ENCODE data around the gene PRDM12.
"Not testable (repeated sequence)": the region's sequence is repeated elsewhere in the genome, so short reads cannot be mapped to it uniquely, and the experiment has no call there.

PRDM12 gene

DNA sequence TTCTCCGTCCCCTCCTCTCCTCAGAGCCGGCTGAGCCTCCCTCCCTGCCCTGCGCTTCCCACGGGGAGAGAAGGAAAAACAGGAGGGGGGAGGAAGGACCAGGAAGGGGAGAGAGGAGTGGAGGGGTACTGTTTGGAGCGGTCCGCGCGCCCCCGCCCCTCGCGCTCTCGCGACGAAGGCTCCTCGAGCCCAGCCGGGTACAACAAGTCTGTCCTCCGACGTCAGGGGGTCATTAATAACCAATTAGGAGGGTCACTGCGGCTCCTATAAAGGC, 480 bp upstream of the PRDM12 start:
- DNase-seq (ENCODE audit: low spot score) (no peak), FAIRE-seq (no peak)

- FAIRE-seq (no peak), DNase-seq (ENCODE audit: low spot score) (no peak)
Measured at GRCh38 chr9:130665029-130665430, 636 bp downstream of the PRDM12 start.

DNA sequence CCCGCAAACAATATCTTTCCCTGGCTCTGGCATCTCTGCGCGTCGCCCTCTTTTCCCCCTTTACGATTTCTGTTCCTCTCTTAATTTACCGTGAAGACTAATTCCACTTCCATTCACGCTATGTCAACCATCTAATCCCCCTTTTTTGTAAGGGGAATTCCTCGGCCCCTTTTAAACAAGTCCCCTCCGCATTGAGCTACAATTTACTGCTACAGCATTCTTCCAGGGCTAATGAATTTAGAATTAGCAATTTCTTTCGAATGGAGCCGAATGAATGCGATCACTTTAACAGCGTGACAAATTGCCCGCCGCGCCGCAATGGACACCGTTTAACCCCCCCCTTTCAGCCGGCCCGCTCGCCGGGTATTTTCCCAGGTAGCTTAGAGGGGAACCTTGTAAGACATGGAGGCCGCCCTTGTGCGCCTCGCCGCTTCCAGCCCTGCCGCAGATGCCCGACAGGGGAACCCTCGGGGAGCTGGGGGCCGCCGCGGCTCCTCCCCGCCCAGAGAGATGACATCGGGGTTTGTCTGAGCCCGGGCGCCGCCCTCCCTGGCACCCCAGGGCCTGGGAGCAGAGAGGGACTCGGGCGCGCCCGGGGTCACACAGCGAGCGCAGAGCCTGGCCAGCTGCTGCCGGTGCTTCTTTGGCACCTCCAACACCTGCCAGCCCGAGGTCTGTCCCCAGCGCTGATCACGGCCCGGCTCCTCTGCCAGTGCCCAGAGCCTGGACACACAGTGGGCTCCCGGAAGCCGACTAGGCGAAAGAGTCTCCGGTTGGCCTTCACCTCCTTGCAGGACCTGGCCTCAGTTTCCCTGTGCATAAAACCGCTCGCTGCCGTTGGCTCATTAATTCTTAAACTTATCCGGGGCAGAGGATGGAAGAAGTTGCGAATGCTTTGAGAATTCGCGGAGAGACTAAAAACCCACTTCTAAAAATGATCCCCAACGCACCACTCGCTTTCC, 1.3 kb downstream of the PRDM12 start:
- FAIRE-seq, result no peak
- no peak for DNase-seq (ENCODE audit: low spot score)

GRCh38 chr9:130666393-130667119, 2.2 kb downstream of the PRDM12 start:
- DNase-seq (ENCODE audit: low spot score) (no peak), FAIRE-seq (no peak)

- FAIRE-seq, result no peak
Measured at GRCh38 chr9:130667120-130667435, 2.7 kb downstream of the PRDM12 start.

GRCh38 chr9:130668196-130668595, 3.8 kb downstream of the PRDM12 start:
- no peak for DNase-seq (ENCODE audit: low spot score)

More at GRCh38 chr9:130667120-130667435, 2.7 kb downstream of the PRDM12 start:
- DNase-seq (ENCODE audit: low spot score), result peak; percentile 16

GRCh38 chr9:130668659-130669058, 4.3 kb downstream of the PRDM12 start:
- no peak for DNase-seq (ENCODE audit: low spot score)
- FAIRE-seq, result no peak

More at GRCh38 chr9:130668196-130668595, 3.8 kb downstream of the PRDM12 start:
- no peak for FAIRE-seq

GRCh38 chr9:130669965-130670364, 5.6 kb downstream of the PRDM12 start:
- no peak for FAIRE-seq
- DNase-seq (ENCODE audit: low spot score), result no peak

DNA sequence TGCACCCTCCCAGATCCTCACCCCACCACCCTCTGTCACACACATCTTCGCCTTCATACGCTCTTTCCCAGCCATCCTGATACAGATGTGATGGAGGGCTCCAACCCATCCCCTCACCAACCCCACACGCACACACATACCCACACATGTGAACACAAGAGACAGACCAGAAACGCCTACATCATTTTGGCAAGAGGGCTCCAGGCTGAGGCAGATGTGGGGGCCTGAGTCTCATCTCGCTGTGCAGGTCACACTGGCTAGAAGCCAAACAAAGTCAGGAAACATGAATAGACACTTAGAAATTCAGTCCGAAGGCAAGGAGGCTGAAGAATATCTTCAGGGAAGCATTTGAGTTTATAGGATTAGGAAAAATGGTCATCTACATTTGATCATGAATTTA, 6.2 kb downstream of the PRDM12 start:
- DNase-seq (ENCODE audit: low spot score), result no peak

DNA sequence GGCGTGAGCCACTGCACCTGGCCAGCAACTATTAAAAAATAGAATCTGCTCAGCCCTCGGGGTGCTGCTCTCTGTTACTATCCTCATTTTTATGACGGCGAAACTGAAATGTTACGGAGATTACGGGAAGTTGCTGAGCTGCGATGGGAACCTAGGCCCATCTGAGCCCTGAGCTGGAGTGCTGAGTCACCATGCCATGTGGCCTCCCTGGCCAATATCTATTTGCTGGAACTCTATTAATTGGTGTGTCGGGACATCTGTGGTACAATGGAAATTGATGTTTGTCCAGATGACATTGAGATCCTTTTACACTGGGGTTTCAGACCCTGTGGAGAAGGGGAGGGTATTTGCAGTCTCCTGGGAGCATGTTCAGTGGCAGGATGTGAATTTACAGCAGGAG, 8.1 kb downstream of the PRDM12 start:
- no peak for DNase-seq (ENCODE audit: low spot score)
- no peak for FAIRE-seq

More for the DNA sequence above, 6.2 kb downstream of the PRDM12 start:
- no peak for FAIRE-seq

- FAIRE-seq, result no peak
- no peak for DNase-seq (ENCODE audit: low spot score)
Measured at GRCh38 chr9:130672933-130673615, 8.7 kb downstream of the PRDM12 start.

- DNase-seq (ENCODE audit: low spot score) (no peak), FAIRE-seq (no peak)
Measured at GRCh38 chr9:130675396-130675795, 11.0 kb downstream of the PRDM12 start.

DNA sequence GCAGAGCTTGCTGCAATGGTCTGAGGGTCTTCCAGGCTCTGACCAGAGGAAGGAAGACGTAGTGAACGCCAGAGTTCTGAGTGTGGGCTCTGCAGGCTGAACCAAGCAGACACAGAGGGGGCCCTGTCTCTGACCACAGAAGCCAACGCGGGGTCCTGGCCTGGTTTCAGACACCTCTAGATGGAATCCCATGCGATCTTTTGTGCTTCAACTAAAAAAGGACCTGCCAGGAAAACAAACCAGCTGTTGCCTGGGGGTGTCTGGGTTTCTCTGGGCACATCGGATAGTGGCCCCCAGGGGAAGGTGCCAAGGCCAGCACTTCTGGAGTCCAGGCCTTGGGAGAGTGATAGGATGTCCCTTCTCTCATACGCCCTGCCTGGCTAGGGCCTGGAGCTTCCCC, 12.9 kb downstream of the PRDM12 start:
- DNase-seq (ENCODE audit: low spot score) (no peak), FAIRE-seq (no peak)

- DNase-seq (ENCODE audit: low spot score), result peak; percentile 76
- FAIRE-seq, result no peak
Measured at GRCh38 chr9:130680836-130681768, 16.7 kb downstream of the PRDM12 start.

GRCh38 chr9:130681769-130682420, 17.5 kb downstream of the PRDM12 start:
- DNase-seq (ENCODE audit: low spot score), result no peak
- no peak for FAIRE-seq

- FAIRE-seq, result peak; percentile 85
- peak; percentile 79 for DNase-seq (ENCODE audit: low spot score)
Measured at GRCh38 chr9:130682421-130683121, 18.2 kb downstream of the PRDM12 start.

DNA sequence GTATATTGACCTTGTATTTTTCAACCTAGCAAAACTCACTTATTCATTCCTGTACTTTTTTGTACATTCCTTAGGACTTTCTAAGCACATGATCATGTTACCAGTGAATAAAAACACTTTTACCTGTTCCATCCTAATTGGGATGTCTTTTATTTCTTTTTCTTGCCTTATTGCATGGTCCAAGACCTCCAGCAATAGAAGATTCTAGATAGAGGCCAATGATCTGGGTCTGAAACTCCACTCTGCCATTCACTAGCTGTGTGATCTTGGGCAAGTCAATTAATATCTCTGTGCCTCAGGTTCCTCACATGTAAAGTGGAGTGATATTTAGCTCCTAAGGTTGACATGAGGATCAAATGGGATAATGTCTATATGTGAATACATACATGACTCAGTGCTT, 20.7 kb downstream of the PRDM12 start:
- DNase-seq (ENCODE audit: low spot score) (no peak), FAIRE-seq (no peak)

DNA sequence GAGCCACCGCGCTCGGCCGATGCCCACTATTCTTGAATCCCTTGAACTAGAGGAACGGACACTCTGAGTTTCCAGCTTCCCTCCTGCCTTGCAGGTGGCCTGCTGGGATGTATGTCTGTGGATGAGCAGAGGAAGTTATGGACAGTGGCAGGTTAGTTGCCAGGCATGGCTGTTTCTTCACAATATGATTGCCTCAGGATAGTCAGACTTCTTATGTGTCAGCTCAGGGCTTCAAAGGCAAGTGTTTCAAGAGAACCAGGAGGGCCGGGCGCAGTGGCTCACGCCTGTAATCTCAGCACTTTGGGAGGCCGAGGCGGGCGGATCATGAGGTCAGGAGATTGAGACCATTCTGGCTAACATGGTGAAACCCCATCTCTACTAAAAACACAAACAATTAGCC, 21.6 kb downstream of the PRDM12 start:
- FAIRE-seq; DNase-seq (ENCODE audit: low spot score): not testable (repeated sequence)

DNA sequence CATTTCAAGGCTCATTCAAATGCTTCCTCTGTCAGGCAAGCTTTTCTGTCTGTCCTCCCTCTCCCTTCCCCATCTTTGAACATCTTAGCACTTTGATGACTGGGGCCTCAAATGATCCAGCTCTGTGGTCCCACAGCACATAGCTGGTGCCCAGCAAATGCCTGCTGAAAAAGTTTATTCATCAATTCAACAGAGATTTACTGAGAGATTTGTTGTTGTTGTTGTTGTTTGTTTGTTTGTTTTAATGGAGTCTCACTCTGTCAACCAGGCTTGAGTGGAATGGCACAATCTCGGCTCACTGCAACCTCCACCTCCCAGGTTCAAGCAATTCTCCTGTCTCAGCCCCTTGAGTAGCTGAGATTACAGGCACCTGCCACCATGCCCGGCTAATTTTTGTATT, 23.2 kb downstream of the PRDM12 start:
- no peak for FAIRE-seq
- no peak for DNase-seq (ENCODE audit: low spot score)

DNA sequence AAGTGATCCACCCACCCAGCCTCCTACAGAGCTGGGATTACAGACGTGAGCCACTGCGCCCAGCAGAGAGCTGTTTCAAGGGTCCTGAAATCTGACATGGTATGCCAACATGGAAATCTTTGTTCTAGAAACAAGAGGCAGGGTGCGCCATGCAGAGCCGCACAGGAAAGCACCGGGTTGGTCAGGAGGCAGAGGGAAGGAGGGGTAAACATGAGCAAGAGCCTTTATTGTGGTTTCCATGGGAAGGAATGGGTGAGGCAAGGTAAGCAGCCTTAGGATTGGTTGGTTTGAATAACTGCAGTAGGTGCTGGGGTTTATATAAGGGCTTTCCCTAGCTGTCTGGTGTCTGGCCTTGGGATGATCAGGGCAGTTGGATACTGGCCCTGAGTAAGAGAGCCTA, 23.7 kb downstream of the PRDM12 start:
- DNase-seq (ENCODE audit: low spot score), result no peak
- no peak for FAIRE-seq

Data from RCC 7860 (cell line).